Aorta (tissue), 5 donors: ENCODE results near the gene AMZ2. TPM values are rescaled to one million over a fixed set of nuclear protein-coding genes. Genes with fewer than 3 reads are reported as not detected.
"Not testable (repeated sequence)": the region's sequence is repeated elsewhere in the genome, so short reads cannot be mapped to it uniquely, and the experiment has no call there.

Experiments
- ATAC-seq: fragments of 200-7000 bp; cut with Tn5 transposase; one replicate; pipeline ENCODE4 v1.9.1; 2022; ENCODE audit warnings: moderate library complexity; ENCODE audit not compliant: low FRiP score
- DNase-seq, 2 donors: peaks; one replicate each; pipeline ENCODE4 v3.0.0-alpha.2; 2020
- H3K27ac ChIP-seq, 2 donors: one replicate each; pipeline ENCODE4 v1.5.1; 2013; ENCODE audit warnings: low read length in 2 of 2, mild to moderate bottlenecking in 2 of 2, moderate library complexity in 2 of 2, control low read depth in 1 of 2, inconsistent platforms in 1 of 2, low read depth in 1 of 2
- H3K27me3 ChIP-seq, 2 donors: one replicate each; pipeline ENCODE4 v1.6.1; 2013; ENCODE audit warnings: control low read depth in 1 of 2, low read length in 1 of 2, mild to moderate bottlenecking in 1 of 2, moderate library complexity in 1 of 2; ENCODE audit not compliant: insufficient read depth in 2 of 2, control insufficient read depth in 1 of 2
- H3K36me3 ChIP-seq, 2 donors: one replicate each; pipeline ENCODE4 v1.6.1; 2013; ENCODE audit warnings: control low read depth in 1 of 2, low read length in 1 of 2, mild to moderate bottlenecking in 1 of 2; ENCODE audit not compliant: insufficient read depth in 2 of 2, control insufficient read depth in 1 of 2
- H3K4me1 ChIP-seq, 2 donors: one replicate each; pipeline ENCODE4 v1.6.1; 2013; ENCODE audit warnings: low read length in 2 of 2, control low read depth in 1 of 2, mild to moderate bottlenecking in 1 of 2, moderate library complexity in 1 of 2; ENCODE audit not compliant: insufficient read depth in 2 of 2, control insufficient read depth in 1 of 2
- H3K4me3 ChIP-seq, 2 donors: one replicate each; pipeline ENCODE4 v1.5.1; 2013; ENCODE audit warnings: low read length in 2 of 2, control low read depth in 1 of 2, mild to moderate bottlenecking in 1 of 2
- H3K9me3 ChIP-seq: one replicate; pipeline ENCODE4 v1.6.1; 2013; ENCODE audit warnings: mild to moderate bottlenecking, low read length; ENCODE audit not compliant: control insufficient read depth
- WGBS, 2 donors: extraction: QIAGEN DNeasy Blood & Tissue Kit; methylation state at CpG; one replicate each; pipeline ENCODE4 v1.1.7; 2013; 5-methylcytosine and 5-hydroxymethylcytosine counted together
- intact Hi-C, 2 donors: fragments of 100-400 bp; cut with DNase I; formaldehyde crosslinking; loops; one replicate each; pipeline versions ENCODE4 v1.14.2 to v1.15.0; 2022
- polyA plus RNA-seq, 2 donors: library from polyadenylated mRNA; stranded (reverse); fragments of 200-250 nt; gene quantifications; one replicate each; pipeline ENCODE4 v1.2.3, GENCODE V29; 2013
- total RNA-seq, 2 donors: library from RNA; stranded (reverse); fragmentation: NEBNext Ultra II Directional; extraction: Animal tissue kit (Norgen Biotek cat#: 25700); gene quantifications; one replicate each; pipeline ENCODE4 v1.2.1, GENCODE V29; 2021
- donor health status: healthy with polysubstance abuse.
- donor health status: Bipolar disorder and iron deficiency.
- donor health status: DM: no; HTN: no; CAD: no.
- donor health status: DM: no; HTN: no; CAD: no.
- donor health status: DM: yes; HTN: yes; CAD: no.

Gene AMZ2
- total and polyA plus RNA-seq, 4 donors = 32.4 to 75.3 (median 49.7) TPM

GRCh38 chr17:68205251-68205807, 42.5 kb upstream of the AMZ2 start:
- intact Hi-C loops = loop anchor here in 1 of 2 donors (5.0 to 10.0 kb wide), 2 partner anchors 42 to 101 kb away; partner anchors contain the start of gene AMZ2

GRCh38 chr17:68205808-68206720, 41.8 kb upstream of the AMZ2 start:
- DNase-seq (peak in 1 of 2 donors; percentile 78), ATAC-seq (peak; percentile 54)
- Histone ChIP-seq H3K27ac (no peak overlapping the region), H3K9me3 (no peaks in the 10 kb centered on the region), H3K27me3 (no peaks in the 10 kb centered on the region), H3K36me3 (no peaks in the 10 kb centered on the region), H3K4me3 (peak overlapping the region; percentile 72 to 84), H3K4me1 (peaks cover 0 to 2% of the 10 kb centered on the region in 2 donors)
- intact Hi-C loops = loop anchor here in 1 of 2 donors (5.0 to 10.0 kb wide), 2 partner anchors 41 to 101 kb away; partner anchors contain the start of gene AMZ2
- 0 to 1% methylated on average over 39 to 50 of the region's 50 CpGs for WGBS, 2 donors

More at GRCh38 chr17:68205251-68205807, 42.5 kb upstream of the AMZ2 start:
- Histone ChIP-seq H3K27ac (no peak overlapping the region), H3K36me3 (no peaks in the 10 kb centered on the region), H3K4me1 (peaks cover 0 to 2% of the 10 kb centered on the region in 2 donors), H3K9me3 (no peaks in the 10 kb centered on the region), H3K4me3 (peak overlapping the region; percentile 72 to 84), H3K27me3 (no peaks in the 10 kb centered on the region)
- DNase-seq (peak; percentile 96 to 98), ATAC-seq (peak; percentile 96)
- WGBS, 2 donors = 1% methylated on average over 56 to 71 of the region's 71 CpGs

- intact Hi-C loops = loop anchor here in 1 of 2 donors (5.0 to 10.0 kb wide), 2 partner anchors 40 to 103 kb away; partner anchors contain the start of gene AMZ2
- Histone ChIP-seq H3K27ac (no peak overlapping the region), H3K4me3 (no peak overlapping the region), H3K36me3 (no peaks in the 10 kb centered on the region), H3K9me3 (no peaks in the 10 kb centered on the region), H3K4me1 (peaks cover 0 to 2% of the 10 kb centered on the region in 2 donors), H3K27me3 (no peaks in the 10 kb centered on the region)
- ATAC-seq (no peak), DNase-seq (peak in 1 of 2 donors; percentile 69)
- 93 to 94% methylated on average over 32 to 37 of the region's 37 CpGs for WGBS, 2 donors
Measured at GRCh38 chr17:68207651-68208253, 40.1 kb upstream of the AMZ2 start.

- not testable (repeated sequence) for H3K27ac ChIP-seq, H3K4me3 ChIP-seq, H3K9me3 ChIP-seq, ATAC-seq, H3K4me1 ChIP-seq, H3K36me3 ChIP-seq, H3K27me3 ChIP-seq
- intact Hi-C loops = loop anchor here in 1 of 2 donors (5.0 to 10.0 kb wide), 2 partner anchors 39 to 104 kb away; partner anchors contain the start of gene AMZ2
- DNase-seq = peak in 1 of 2 donors; percentile 60
- 96 to 97% methylated on average over 19 of the region's 19 CpGs for WGBS, 2 donors
Measured at GRCh38 chr17:68208651-68209050, 39.2 kb upstream of the AMZ2 start.

GRCh38 chr17:68209191-68209900, 38.5 kb upstream of the AMZ2 start:
- peak in 1 of 2 donors; percentile 21 for DNase-seq
- H3K9me3 ChIP-seq, H3K4me3 ChIP-seq, H3K27me3 ChIP-seq, H3K27ac ChIP-seq, ATAC-seq, H3K4me1 ChIP-seq, H3K36me3 ChIP-seq: not testable (repeated sequence)
- intact Hi-C loops = loop anchor here in 1 of 2 donors (5.0 to 10.0 kb wide), 2 partner anchors 38 to 105 kb away; partner anchors contain the start of gene AMZ2
- 95% methylated on average over 13 of the region's 13 CpGs for WGBS, 2 donors

GRCh38 chr17:68210570-68211315, 37.1 kb upstream of the AMZ2 start:
- Histone ChIP-seq H3K27ac (no peak overlapping the region), H3K4me3 (no peak overlapping the region), H3K4me1 (peaks cover 0 to 2% of the 10 kb centered on the region in 2 donors), H3K9me3 (no peaks in the 10 kb centered on the region), H3K27me3 (no peaks in the 10 kb centered on the region), H3K36me3 (no peaks in the 10 kb centered on the region)
- ATAC-seq = no peak
- DNase-seq = peak in 1 of 2 donors; percentile 28
- 91 to 94% methylated on average over 10 of the region's 10 CpGs for WGBS, 2 donors
- intact Hi-C loops = no loop called here

GRCh38 chr17:68213428-68214411, 34.1 kb upstream of the AMZ2 start:
- 76 to 82% methylated on average over 11 of the region's 11 CpGs for WGBS, 2 donors
- H3K9me3 ChIP-seq, DNase-seq, H3K4me3 ChIP-seq, H3K27me3 ChIP-seq, H3K27ac ChIP-seq, intact Hi-C loops, ATAC-seq, H3K4me1 ChIP-seq, H3K36me3 ChIP-seq: not testable (repeated sequence)
